NOMO-1 treated with DMSO at 0.1 percent for 48 hours (cell line): ENCODE results near the gene GRID1.

ENCODE experiments used
- DNase-seq: peaks from one replicate; lab custom pipeline; 2025; ENCODE audit not compliant: unreplicated experiment; lab: John Stamatoyannopoulos, UW

GRID1 gene

GRCh38 chr10:86197166-86197790, 169.3 kb downstream of the GRID1 start:
- no peak for DNase-seq

- no peak for DNase-seq
Observed at GRCh38 chr10:86195521-86196157, 171.0 kb downstream of the GRID1 start.

GRCh38 chr10:86194684-86195083, 171.9 kb downstream of the GRID1 start:
- no peak for DNase-seq

- no peak for DNase-seq
Observed at GRCh38 chr10:86193841-86194240, 172.8 kb downstream of the GRID1 start.

GRCh38 chr10:86192691-86193090, 173.9 kb downstream of the GRID1 start:
- DNase-seq = no peak

- no peak for DNase-seq
Observed at GRCh38 chr10:86192147-86192546, 174.4 kb downstream of the GRID1 start.

GRCh38 chr10:86191686-86192085, 174.9 kb downstream of the GRID1 start:
- DNase-seq = no peak

GRCh38 chr10:86191166-86191565, 175.4 kb downstream of the GRID1 start:
- no peak for DNase-seq

- DNase-seq = no peak
Observed at GRCh38 chr10:86190291-86190690, 176.3 kb downstream of the GRID1 start.

GRCh38 chr10:86189891-86190290, 176.7 kb downstream of the GRID1 start:
- DNase-seq = no peak

- no peak for DNase-seq
Observed at GRCh38 chr10:86188796-86189558, 177.6 kb downstream of the GRID1 start.

- DNase-seq = no peak
Observed at GRCh38 chr10:86188326-86188725, 178.3 kb downstream of the GRID1 start.

GRCh38 chr10:86187499-86188239, 178.9 kb downstream of the GRID1 start:
- no peak for DNase-seq

GRCh38 chr10:86186633-86187032, 180.0 kb downstream of the GRID1 start:
- no peak for DNase-seq

- no peak for DNase-seq
Observed at GRCh38 chr10:86182595-86182994, 184.0 kb downstream of the GRID1 start.

- no peak for DNase-seq
Observed at GRCh38 chr10:86182150-86182549, 184.4 kb downstream of the GRID1 start.

GRCh38 chr10:86180861-86181260, 185.7 kb downstream of the GRID1 start:
- no peak for DNase-seq

- DNase-seq = no peak
Observed at GRCh38 chr10:86179961-86180360, 186.6 kb downstream of the GRID1 start.

GRCh38 chr10:86179153-86179524, 187.5 kb downstream of the GRID1 start:
- no peak for DNase-seq

GRCh38 chr10:86178401-86179152, 188.0 kb downstream of the GRID1 start:
- peak; percentile 5 for DNase-seq
